Effector memory CD8-positive, alpha-beta T cell (primary cell): ENCODE results near the gene CCDC146.
"Not testable (repeated sequence)": the region's sequence is repeated elsewhere in the genome, so short reads cannot be mapped to it uniquely, and the experiment has no call there.

Experiments
- ATAC-seq: fragments of 150-1000 bp; cut with Tn5 transposase; replicated peaks from 2 replicates; pipeline ENCODE4 v1.10.0; 2021; ENCODE audit warnings: mild to moderate bottlenecking, moderate library complexity
- DNase-seq, 3 experiments: peaks; one replicate each; pipeline ENCODE4 v3.0.0; 2021
- H3K27ac Mint-ChIP-seq, 2 donors: one replicate each; pipeline ENCODE4 v1.8.0; 2022; ENCODE audit warnings: mild to moderate bottlenecking in 2 of 2, mixed read lengths in 2 of 2, moderate library complexity in 2 of 2
- H3K27me3 Mint-ChIP-seq, 2 donors: one replicate each; pipeline ENCODE4 v1.8.0; 2022; ENCODE audit warnings: mixed read lengths in 2 of 2
- H3K36me3 Mint-ChIP-seq: one replicate; pipeline ENCODE4 v1.8.0; 2022; ENCODE audit warnings: mild to moderate bottlenecking, moderate library complexity, mixed read lengths; ENCODE audit not compliant: insufficient read depth
- H3K4me1 Mint-ChIP-seq, 2 donors: one replicate each; pipeline ENCODE4 v1.8.0; 2022; ENCODE audit warnings: low read depth in 2 of 2, mixed read lengths in 2 of 2
- H3K4me3 Mint-ChIP-seq, 2 donors: one replicate each; pipeline ENCODE4 v1.8.0; 2022; ENCODE audit warnings: mild to moderate bottlenecking in 2 of 2, mixed read lengths in 2 of 2, moderate library complexity in 2 of 2
- H3K9me3 Mint-ChIP-seq, 2 donors: one replicate each; pipeline ENCODE4 v1.8.0; 2022; ENCODE audit warnings: mixed read lengths in 2 of 2
- total RNA-seq, 9 experiments: gene quantifications; one replicate each; lab custom pipeline; 2026; lab: John Stamatoyannopoulos, UW

Gene CCDC146, protein sequence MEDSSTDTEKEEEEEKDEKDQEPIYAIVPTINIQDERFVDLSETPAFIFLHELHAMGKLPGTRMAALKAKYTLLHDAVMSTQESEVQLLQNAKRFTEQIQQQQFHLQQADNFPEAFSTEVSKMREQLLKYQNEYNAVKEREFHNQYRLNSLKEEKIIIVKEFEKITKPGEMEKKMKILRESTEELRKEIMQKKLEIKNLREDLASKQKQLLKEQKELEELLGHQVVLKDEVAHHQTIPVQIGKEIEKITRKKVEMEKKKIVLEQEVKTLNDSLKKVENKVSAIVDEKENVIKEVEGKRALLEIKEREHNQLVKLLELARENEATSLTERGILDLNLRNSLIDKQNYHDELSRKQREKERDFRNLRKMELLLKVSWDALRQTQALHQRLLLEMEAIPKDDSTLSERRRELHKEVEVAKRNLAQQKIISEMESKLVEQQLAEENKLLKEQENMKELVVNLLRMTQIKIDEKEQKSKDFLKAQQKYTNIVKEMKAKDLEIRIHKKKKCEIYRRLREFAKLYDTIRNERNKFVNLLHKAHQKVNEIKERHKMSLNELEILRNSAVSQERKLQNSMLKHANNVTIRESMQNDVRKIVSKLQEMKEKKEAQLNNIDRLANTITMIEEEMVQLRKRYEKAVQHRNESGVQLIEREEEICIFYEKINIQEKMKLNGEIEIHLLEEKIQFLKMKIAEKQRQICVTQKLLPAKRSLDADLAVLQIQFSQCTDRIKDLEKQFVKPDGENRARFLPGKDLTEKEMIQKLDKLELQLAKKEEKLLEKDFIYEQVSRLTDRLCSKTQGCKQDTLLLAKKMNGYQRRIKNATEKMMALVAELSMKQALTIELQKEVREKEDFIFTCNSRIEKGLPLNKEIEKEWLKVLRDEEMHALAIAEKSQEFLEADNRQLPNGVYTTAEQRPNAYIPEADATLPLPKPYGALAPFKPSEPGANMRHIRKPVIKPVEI
- total RNA-seq: 2.0 to 26.1 (median 15.7) reads per million in 9 experiments

DNA sequence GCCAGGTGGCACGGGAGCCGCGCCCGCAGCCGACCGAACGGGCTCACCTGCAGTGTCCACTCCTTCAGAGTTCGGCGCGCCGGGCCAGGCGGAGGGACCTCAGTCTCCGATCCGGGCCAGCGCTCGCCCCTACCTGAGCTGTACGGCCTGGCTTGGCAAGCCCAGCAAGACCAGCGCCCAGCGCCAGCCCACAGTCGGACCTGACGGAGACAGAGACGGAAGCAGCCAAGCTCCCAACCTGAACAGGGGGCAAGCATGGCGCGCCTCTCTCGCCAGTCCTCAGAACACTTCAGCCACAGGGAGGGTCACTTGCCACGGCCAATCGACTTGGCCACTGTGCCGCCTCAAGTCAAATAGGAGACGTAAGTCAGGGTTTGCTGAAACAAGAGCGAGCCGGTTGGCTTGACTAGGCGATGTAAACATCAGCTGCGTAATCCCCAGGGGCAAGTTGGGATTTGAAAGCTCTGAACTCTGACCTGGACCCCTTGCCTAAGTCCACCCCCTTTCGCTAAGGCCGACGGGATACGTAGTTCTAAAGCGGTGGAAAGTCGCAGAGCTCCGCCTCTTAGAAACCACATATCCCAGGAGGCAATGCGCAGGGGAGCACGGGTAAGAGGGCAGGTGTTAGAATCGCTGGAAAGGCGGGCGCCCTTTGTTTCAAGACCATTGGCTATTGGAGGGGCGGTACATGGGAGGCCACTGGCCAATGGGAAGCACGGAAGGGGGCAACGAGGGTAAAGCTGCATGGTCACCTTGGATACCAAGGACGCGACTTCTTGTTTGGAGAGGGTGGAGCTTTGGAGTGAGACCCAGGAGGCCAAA is at the start of gene CCDC146:
Gene CCDC146 (plus strand): TSS at position 756 of the 822 bp plus-strand sequence. CDS start 45,054 bp downstream, outside the sequence.
- not testable (repeated sequence) for H3K27me3 Mint-ChIP-seq, H3K36me3 Mint-ChIP-seq, H3K4me1 Mint-ChIP-seq, H3K9me3 Mint-ChIP-seq
- DNase-seq (peak; percentile 92 to 97 (median 94)), ATAC-seq (peak; percentile 97)
- Mint-ChIP-seq H3K4me3 (peak within 1 kb of the TSS; percentile 67 to 72), H3K27ac (peak within 1 kb of the TSS; percentile 1 to 19)

DNA sequence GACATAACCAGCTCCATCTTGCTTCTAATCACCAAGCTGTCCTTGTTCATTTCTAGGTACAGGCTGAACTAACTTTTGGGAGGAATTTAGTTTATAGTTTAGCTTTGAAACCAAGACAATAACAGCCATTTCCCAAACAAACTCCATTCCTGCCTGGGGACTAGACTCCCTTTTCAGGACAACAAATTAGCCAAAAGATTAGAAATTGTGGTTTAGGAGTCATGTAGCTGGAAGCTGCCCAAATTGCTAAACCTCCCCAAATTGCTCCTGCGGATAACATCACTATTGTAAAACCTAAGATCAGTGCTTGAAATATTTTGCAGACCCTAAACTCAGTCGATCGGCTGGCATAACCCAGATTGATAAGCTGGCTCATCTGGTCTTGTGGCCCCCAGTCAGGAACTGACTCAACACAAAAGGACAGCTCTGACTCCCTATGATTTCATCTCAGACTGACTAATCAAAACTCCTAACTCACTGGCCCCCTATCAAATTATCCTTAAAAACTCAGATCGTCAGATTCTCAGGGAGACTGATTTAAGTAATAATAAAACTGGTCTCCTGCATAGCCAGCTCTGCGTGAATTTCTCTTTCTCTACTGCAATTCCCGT is 47.5 kb upstream of the CCDC146 start:
- H3K27me3 Mint-ChIP-seq, H3K9me3 Mint-ChIP-seq, H3K36me3 Mint-ChIP-seq, ATAC-seq, H3K4me3 Mint-ChIP-seq, H3K27ac Mint-ChIP-seq, DNase-seq: not testable (repeated sequence)
- H3K4me1 Mint-ChIP-seq: peaks cover 2 to 12% of the 10 kb centered on the region in 2 donors

DNA sequence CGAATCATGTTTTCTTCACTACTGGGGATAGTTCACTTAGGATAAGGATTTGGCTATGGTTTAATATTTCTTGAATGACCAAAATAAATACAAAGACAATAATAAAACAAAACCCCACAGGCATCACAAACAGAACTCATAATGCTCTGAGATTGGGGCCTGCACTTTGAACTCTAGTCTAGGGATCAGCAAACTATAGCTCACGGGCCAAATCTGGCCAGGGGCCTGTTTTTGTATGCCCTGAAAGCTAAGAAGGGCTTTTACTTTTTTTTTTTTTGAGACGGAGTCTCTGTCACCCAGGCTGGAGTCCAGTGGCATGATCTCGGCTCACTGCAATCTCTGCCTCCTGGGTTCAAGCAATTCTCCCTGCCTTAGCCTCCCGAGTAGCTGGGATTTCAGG is 45.4 kb upstream of the CCDC146 start:
- not testable (repeated sequence) for H3K4me3 Mint-ChIP-seq, DNase-seq, H3K36me3 Mint-ChIP-seq, H3K4me1 Mint-ChIP-seq, H3K27ac Mint-ChIP-seq, ATAC-seq, H3K27me3 Mint-ChIP-seq, H3K9me3 Mint-ChIP-seq

DNA sequence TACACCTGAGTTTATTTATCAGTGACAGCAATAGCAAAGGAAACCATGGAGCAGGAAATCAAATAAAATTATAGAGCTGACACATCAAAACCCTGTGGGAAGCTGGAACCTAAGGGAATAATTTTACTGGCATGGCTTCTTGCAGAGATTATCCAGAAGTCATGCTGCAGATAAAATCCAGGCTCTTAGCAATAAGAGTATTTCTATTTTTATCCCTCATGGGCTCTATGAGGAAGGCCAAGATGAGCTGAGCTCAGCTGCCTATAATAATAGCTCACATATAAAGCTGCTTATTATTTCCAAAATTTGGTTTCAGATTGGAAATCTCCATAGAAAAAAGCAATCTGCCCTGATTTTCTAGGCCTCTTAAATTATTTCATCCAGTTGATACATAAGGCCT is 43.3 kb upstream of the CCDC146 start:
- H3K27me3 Mint-ChIP-seq, H3K36me3 Mint-ChIP-seq, H3K9me3 Mint-ChIP-seq, H3K4me1 Mint-ChIP-seq, H3K4me3 Mint-ChIP-seq, H3K27ac Mint-ChIP-seq, DNase-seq, ATAC-seq: not testable (repeated sequence)

DNA sequence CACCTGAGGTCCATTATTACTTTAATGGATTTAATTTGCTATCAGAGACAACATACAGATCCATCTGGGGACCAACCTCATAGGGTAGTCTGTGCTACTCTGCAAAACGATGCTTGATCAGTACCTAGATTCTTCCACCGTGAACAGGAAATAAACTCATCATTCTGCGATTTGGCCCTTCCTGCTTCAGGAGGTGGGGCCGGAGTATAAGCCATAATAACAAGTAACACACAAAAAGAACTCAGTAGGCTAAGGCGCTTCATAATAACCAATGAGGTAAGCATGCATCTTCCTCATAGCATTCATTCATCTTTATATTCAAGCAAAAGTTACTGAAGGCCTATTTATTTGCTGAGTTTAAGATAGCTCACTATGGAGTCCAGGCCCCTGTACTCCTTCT is 42.8 kb upstream of the CCDC146 start:
- not testable (repeated sequence) for DNase-seq, H3K4me3 Mint-ChIP-seq, ATAC-seq, H3K27me3 Mint-ChIP-seq, H3K27ac Mint-ChIP-seq, H3K4me1 Mint-ChIP-seq, H3K36me3 Mint-ChIP-seq, H3K9me3 Mint-ChIP-seq

DNA sequence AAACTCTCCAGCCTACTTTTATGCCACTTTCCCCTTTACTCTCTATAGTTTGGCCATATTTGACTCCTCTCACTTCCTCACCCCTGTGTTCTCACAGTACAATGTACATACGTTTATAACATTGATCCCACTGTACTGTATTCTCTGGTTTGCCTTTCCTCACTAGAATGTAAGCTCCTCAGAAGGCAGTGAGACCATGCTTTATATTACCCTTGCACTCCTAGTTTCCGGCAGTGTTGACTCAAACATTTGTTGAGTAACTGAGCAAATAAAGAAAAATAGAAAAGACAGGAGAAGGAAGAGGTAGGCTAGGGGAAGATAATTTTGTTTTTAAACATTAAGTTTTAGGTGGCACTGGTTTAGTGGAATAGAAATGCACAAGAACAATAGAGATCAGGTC is 42.2 kb upstream of the CCDC146 start:
- H3K4me1 Mint-ChIP-seq, H3K36me3 Mint-ChIP-seq, H3K4me3 Mint-ChIP-seq, H3K9me3 Mint-ChIP-seq, DNase-seq, H3K27ac Mint-ChIP-seq, ATAC-seq, H3K27me3 Mint-ChIP-seq: not testable (repeated sequence)

DNA sequence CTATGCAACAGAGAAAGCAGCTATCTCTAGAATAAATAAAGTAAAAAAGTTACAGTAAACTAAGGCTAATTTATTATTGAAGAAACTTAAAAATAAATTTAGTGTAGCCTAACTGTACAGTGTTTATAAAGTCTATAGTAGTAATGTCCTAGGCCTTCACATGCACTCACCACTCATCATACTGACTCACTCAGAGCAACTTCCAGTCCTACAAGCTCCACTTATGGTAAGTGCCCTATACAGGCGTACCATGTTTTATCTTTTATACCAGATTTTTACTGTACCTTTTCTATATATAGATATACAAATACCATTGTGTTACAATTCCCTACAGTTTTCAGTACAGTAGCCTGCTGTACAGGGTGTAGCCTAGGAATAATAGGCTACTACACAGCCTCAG is 40.2 kb upstream of the CCDC146 start:
- H3K27me3 Mint-ChIP-seq, H3K27ac Mint-ChIP-seq, H3K9me3 Mint-ChIP-seq, ATAC-seq, DNase-seq, H3K4me1 Mint-ChIP-seq, H3K36me3 Mint-ChIP-seq, H3K4me3 Mint-ChIP-seq: not testable (repeated sequence)

DNA sequence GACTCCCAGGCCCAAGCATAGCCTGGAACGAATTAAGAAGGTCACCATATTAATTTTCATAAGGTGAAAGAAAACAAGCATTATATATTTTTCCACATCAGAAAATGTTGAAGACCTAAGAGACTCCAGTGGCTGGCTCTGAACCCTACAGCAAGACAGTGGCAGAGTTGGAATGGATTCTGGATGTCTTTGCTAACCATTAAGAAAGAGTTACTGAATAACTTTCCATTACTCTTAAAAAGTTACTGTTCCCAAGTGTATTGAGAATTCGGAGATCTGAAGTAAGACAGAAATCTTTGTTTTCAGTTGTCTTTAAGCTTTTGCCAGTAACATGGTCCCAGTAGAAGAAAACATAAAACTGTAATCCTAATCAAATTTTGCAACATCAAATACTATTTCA is 30.1 kb upstream of the CCDC146 start:
- not testable (repeated sequence) for H3K4me1 Mint-ChIP-seq, H3K4me3 Mint-ChIP-seq, H3K9me3 Mint-ChIP-seq, H3K27ac Mint-ChIP-seq, ATAC-seq, DNase-seq, H3K36me3 Mint-ChIP-seq, H3K27me3 Mint-ChIP-seq

DNA sequence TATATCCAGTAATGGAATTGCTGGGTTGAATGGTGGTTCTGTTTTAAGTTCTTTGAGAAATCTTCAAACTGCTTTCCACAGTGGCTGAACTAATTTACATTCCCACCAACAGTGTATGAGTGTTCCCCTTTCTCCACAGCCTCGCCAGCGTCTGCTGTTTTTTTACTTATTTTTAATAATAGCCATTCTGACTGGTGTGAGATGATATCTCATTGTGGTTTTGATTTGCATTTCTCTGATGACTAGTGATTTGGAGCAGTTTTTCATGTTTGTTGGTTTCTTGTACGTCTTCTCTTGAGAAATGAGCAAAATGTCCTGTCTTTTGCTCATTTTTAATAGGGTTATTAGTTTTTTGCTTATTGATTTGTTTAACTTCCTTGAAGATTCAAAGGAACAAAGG is 21.9 kb upstream of the CCDC146 start:
- H3K9me3 Mint-ChIP-seq, H3K4me3 Mint-ChIP-seq, H3K4me1 Mint-ChIP-seq, H3K27me3 Mint-ChIP-seq, ATAC-seq, H3K36me3 Mint-ChIP-seq, H3K27ac Mint-ChIP-seq, DNase-seq: not testable (repeated sequence)

DNA sequence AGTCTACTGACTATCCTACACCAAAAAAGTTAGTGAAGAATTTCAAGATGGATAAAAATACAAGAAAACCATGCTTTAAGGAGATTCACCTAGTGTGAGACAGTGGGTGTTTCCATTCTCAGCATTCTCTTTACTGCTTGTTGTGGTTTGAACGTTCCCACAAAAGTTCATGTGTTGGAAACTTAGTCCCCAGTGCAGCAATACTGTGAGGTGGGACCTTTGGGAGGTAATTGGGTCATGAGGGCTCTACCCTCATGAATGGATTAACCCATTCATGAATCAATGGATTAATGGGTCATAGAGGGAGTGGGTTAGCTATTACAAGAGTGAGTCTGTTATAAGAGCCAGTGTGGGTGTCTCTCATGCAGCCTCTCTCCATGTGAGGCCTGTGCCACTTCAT is 21.2 kb upstream of the CCDC146 start:
- not testable (repeated sequence) for DNase-seq, ATAC-seq, H3K36me3 Mint-ChIP-seq, H3K4me3 Mint-ChIP-seq, H3K4me1 Mint-ChIP-seq, H3K27ac Mint-ChIP-seq, H3K9me3 Mint-ChIP-seq, H3K27me3 Mint-ChIP-seq

DNA sequence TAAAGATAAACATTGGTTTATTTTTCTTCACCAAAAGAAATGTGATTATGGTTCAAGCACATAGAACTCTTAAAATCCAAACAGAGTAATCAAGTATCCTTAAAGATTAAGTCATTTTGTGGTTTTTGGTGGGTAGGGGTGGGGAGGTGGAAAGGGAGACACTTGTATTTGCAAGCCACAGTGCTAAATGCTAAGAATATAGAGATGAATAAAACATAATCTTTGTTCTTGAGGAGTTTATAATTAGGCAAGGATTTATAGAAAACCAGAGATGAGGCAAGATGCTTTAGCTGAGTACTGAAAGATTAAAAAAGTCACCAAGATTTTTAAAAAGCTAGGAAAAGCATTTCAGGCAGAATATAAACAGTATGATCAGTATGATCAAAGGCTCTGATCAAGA is 19.7 kb upstream of the CCDC146 start:
- not testable (repeated sequence) for H3K9me3 Mint-ChIP-seq, ATAC-seq, H3K36me3 Mint-ChIP-seq, DNase-seq, H3K27ac Mint-ChIP-seq, H3K4me1 Mint-ChIP-seq, H3K27me3 Mint-ChIP-seq, H3K4me3 Mint-ChIP-seq

DNA sequence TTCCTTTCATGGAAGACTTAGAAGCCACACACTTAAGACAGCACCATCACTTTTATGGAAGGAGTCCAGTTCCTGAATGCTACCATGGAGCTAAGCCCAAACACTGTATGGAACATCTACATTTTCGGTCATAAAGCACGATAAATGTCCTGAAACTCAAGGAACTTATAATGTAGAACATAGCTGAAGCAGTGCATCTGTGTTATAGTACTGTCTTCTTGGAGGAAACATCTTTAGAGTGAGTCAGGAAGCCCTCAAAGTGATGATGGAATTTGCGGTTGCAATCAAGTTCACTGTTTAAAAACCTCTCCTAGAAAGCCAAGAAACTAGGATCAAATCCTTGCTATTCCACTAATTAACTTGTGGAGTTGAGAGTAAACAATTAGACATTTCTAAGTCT is 16.5 kb upstream of the CCDC146 start:
- not testable (repeated sequence) for H3K4me1 Mint-ChIP-seq, DNase-seq, H3K4me3 Mint-ChIP-seq, ATAC-seq, H3K27me3 Mint-ChIP-seq, H3K9me3 Mint-ChIP-seq, H3K36me3 Mint-ChIP-seq, H3K27ac Mint-ChIP-seq

DNA sequence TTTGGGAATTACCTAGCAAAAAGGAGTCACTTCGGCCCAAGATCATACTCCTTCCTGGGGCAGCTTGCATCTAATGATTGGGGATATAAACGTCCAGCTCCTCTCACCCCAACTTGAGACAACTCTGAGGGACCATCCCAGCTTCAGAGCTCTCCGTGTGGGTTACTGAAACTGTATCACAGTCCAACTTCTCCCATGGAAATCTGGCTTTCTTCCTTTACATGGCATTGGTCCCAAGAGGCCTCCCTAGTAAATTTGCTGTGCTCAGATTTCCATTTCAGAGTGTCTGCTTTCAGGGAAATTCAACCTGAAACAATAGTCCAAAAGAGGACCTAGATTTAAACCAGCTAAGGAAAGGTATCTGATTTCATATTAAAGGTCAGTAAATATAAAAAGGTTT is 14.8 kb upstream of the CCDC146 start:
- not testable (repeated sequence) for H3K27me3 Mint-ChIP-seq, H3K36me3 Mint-ChIP-seq, H3K9me3 Mint-ChIP-seq, H3K27ac Mint-ChIP-seq, H3K4me1 Mint-ChIP-seq, DNase-seq, ATAC-seq, H3K4me3 Mint-ChIP-seq
